ENCODE measurements around the gene VIL1.

The VIL1 gene

GRCh38 chr2:218474527-218474926 is 55.6 kb downstream of the VIL1 start:
- no peak for DNase-seq (ENCODE audit: low read depth, low spot score)
- no peak overlapping the region for H3K4me3 ChIP-seq (ENCODE audit: low read length)

GRCh38 chr2:218476676-218477075 is 57.8 kb downstream of the VIL1 start:
- H3K4me3 ChIP-seq (ENCODE audit: low read length): no peak overlapping the region
- DNase-seq (ENCODE audit: low read depth, low spot score): no peak

- DNase-seq (ENCODE audit: low read depth, low spot score): no peak
- no peak overlapping the region for H3K4me3 ChIP-seq (ENCODE audit: low read length)
These were observed 58.3 kb downstream of the VIL1 start for GRCh38 chr2:218477247-218477646.

- no peak for DNase-seq (ENCODE audit: low read depth, low spot score)
- no peak overlapping the region for H3K4me3 ChIP-seq (ENCODE audit: low read length)
These were observed 59.6 kb downstream of the VIL1 start for GRCh38 chr2:218478544-218478943.

- H3K4me3 ChIP-seq (ENCODE audit: low read length): no peak overlapping the region
- DNase-seq (ENCODE audit: low read depth, low spot score): no peak
These were observed 60.7 kb downstream of the VIL1 start for GRCh38 chr2:218479595-218479994.

- H3K4me3 ChIP-seq (ENCODE audit: low read length): no peak overlapping the region
- peak; percentile 57 for DNase-seq (ENCODE audit: low read depth, low spot score)
These were observed 63.7 kb downstream of the VIL1 start for GRCh38 chr2:218482651-218483050.

- no peak overlapping the region for H3K4me3 ChIP-seq (ENCODE audit: low read length)
- DNase-seq (ENCODE audit: low read depth, low spot score): no peak
These were observed 67.2 kb downstream of the VIL1 start for GRCh38 chr2:218485986-218486667.

- no peak for DNase-seq (ENCODE audit: low read depth, low spot score)
- H3K4me3 ChIP-seq (ENCODE audit: low read length): no peak overlapping the region
These were observed 81.7 kb downstream of the VIL1 start for GRCh38 chr2:218500501-218501060.

GRCh38 chr2:218501665-218502064 is 82.7 kb downstream of the VIL1 start:
- no peak for DNase-seq (ENCODE audit: low read depth, low spot score)
- H3K4me3 ChIP-seq (ENCODE audit: low read length): no peak overlapping the region
